ENCODE measurements around the gene CD209.

The CD209 gene

DNA sequence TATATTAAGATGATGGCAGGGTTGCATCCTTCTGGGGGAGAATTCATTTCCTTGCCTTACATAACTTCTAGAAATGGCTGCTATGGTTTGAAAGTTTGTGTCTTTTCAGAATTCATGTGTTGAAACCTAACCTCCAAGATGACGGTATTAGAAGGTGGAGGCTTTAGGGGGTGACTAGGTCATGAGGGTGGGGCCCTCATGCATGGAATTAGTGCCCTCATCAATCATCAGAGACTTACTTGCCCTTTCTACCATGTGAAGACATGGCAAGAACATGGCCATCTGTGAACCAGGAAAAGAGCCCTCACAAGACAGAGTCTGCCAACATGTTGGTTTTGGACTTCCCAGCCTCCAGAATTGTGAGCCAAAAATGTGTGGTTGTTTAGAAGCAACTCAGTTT is 30.6 kb downstream of the CD209 start:
- TF ChIP-seq, protein P1, sequence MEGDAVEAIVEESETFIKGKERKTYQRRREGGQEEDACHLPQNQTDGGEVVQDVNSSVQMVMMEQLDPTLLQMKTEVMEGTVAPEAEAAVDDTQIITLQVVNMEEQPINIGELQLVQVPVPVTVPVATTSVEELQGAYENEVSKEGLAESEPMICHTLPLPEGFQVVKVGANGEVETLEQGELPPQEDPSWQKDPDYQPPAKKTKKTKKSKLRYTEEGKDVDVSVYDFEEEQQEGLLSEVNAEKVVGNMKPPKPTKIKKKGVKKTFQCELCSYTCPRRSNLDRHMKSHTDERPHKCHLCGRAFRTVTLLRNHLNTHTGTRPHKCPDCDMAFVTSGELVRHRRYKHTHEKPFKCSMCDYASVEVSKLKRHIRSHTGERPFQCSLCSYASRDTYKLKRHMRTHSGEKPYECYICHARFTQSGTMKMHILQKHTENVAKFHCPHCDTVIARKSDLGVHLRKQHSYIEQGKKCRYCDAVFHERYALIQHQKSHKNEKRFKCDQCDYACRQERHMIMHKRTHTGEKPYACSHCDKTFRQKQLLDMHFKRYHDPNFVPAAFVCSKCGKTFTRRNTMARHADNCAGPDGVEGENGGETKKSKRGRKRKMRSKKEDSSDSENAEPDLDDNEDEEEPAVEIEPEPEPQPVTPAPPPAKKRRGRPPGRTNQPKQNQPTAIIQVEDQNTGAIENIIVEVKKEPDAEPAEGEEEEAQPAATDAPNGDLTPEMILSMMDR (IDR thresholded peaks at IDR 0.05; ENCODE audit: extremely low read depth, missing control alignments), result no peak

DNA sequence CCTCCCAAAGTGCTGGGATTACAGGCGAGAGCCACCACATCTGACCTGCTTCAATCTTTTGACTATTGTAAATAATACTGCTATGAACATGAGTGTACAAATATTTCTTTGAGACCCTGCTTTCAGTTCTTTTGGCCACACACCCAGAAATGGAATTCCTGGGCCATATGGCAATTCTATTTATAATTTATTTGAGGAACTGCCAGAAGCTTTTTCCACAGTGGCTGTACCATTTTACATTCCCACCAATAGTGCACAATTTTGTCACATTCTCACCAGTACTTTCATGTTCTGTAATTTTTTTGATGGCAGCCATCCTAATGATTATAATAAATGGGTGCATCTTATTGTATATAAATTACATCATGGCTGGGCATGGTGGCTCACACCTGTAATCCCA is 31.7 kb downstream of the CD209 start:
- TF ChIP-seq, protein P1 (IDR thresholded peaks at IDR 0.05; ENCODE audit: extremely low read depth, missing control alignments), result no peak
- DNase-seq (ENCODE audit: low spot score), result no peak

More for the DNA sequence above, 30.6 kb downstream of the CD209 start:
- no peak for DNase-seq (ENCODE audit: low spot score)

DNA sequence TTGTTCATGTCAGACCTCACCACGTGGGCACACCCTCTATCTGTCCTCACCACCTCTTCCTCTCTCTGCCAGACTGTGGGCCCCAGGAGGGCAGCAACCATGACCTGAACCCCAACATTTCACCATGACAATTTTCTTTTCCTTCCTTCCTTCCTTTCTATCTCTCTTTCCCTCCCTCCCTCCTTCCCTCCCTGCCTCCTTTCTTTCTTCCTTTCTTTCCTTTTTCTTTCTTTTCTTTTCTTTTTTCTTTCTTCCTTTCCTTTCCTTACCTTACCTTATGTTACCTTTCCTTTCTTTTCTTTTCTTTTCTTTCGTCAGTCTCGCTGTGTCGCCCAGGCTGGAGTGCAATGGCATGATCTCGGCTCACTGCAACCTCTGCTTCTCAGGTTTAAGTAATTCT is 36.7 kb downstream of the CD209 start:
- TF ChIP-seq, protein P1 (IDR thresholded peaks at IDR 0.05; ENCODE audit: extremely low read depth, missing control alignments), result no peak
- DNase-seq (ENCODE audit: low spot score), result no peak

DNA sequence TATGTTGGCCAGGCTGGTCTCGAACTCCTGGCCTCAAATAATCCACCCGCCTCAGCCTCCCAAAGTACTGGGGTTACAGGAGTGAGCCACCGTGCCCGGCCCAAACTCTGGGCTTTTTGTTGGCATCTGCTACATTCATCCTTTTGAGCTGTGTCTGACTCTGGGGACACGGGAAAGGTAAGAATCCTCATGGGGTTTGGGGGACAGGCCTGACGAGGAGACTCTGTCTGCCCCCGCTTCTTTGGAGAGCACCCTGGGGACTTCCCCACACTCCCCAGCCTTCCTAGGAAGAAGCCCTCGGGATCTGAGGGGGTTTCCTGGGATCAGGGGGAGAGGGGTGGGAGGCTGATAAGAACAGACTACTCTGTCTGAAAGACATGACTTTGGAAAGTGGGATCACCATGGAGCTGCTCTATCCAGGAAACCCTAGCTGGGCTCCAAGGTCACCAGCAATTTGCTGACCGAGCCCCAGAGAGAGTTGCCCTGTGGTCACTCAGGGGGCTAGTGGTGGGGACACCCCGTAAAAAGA is 37.3 kb downstream of the CD209 start:
- TF ChIP-seq, protein P1 (IDR thresholded peaks at IDR 0.05; ENCODE audit: extremely low read depth, missing control alignments), result no peak
- no peak for DNase-seq (ENCODE audit: low spot score)

DNA sequence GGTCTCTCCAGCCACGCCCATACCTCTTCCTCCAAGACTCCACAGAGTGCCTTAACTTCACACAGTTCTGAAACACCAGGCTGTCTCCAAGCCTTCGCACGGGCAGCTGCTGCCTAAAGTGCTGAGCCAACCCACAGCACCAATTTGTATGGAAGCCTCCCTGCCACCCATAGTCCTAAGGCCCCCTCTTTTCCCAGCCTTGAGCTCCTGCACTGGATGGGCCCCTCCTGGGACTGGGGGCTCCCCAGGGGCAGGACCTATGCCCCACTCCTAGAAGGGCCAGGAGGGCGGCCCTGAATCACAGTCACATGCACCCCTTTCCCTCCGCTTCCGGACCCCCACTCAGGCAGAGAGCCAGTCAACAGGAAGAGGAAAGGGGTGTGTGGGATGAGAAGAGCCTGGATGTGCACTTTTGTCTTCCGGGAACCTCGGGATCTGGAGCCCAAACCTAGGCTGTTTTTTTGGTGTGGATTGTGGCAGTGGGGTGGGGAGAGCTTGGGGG is 40.3 kb downstream of the CD209 start:
- DNase-seq (ENCODE audit: low spot score), result no peak
- TF ChIP-seq, protein P1 (IDR thresholded peaks at IDR 0.05; ENCODE audit: extremely low read depth, missing control alignments), result no peak

DNA sequence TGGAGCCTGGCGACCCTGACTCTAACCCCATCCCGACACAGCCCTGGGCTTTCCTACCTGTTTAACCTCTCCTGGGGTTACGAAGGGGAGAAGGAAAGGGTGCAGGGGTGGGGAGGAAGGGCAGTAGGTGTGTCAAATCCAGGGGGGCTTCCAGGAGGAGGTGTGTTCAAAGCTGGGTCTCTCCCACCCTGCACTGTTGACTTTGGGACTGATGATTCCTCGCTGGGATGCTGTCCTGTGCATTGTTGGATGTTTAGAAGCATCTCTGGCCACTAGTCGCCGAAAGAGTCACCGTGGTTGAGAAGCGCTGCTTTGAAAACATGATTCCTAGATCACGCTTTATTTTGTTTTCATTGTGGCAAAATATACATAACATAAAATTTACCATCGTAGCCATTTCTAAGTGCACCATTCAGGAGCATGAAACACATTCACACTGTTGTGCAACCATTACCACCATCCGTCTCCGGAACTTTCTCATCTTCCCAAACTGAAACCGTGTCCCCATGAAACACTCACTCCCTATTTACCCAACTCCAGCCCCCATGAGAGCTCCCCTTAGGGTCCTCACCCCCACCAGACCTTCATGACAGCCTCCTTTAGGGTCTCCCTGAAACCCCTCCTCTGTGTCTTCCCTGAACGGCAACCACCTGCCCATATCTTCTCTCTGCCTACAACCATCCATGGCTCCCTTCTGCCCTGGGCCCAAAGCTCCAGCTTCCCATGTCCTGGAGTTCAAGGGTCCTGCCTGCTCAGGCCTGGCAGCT is 41.0 kb downstream of the CD209 start:
- TF ChIP-seq, protein P1 (IDR thresholded peaks at IDR 0.05; ENCODE audit: extremely low read depth, missing control alignments), result no peak
- no peak for DNase-seq (ENCODE audit: low spot score)

DNA sequence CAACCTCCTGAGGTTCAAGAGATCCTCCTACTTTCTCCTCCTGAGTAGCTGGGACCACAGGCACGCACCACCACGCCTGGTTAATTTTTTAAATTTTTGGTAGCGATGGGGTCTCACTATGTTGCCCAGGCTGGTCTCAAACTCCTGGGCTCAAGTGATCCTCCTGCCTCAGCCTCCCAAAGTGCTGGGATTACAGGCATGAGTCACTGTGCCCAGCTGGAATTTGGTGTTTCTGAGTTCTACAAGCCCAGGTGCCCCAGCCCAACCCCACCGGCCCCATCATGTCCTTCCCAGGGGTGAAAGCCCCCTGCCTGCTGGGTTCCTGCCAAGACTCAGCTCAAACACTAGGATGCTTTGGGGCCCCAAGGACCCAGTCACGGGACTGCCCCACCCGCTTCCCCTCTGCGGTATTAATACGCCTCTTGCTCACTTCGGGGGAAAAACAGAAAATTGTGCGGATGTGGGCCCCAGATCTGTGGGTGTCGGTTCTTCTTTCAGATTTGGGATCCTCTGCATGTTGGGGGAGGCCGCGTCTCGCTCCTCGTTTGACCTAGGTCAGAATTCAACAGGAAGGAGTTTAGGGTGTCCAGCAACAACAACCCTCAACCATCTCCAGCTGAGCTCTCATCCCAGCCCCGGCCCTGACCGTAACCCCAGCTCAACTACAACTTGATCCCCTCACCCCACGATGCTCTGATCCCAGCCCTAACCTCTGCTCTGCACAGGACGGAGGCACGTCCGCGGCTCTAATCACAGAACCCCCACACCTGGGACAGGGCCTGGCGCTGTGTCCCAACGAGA is 41.7 kb downstream of the CD209 start:
- DNase-seq (ENCODE audit: low spot score), result peak; percentile 65
- TF ChIP-seq, protein P1 (IDR thresholded peaks at IDR 0.05; ENCODE audit: extremely low read depth, missing control alignments), result no peak

Measured in GM20000 (cell line).